CD4-positive, alpha-beta T cell treated with Interleukin-10 for 1 hour (primary cell): ENCODE results near the gene USP32.

ENCODE experiments used
- DNase-seq: peaks from one replicate; pipeline ENCODE4 v3.0.0-alpha.2; 2020

Gene USP32

GRCh38 chr17:60148373-60148772, 243.6 kb downstream of the USP32 start:
- no peak for DNase-seq

- no peak for DNase-seq
Measured at GRCh38 chr17:60147553-60148223, 244.2 kb downstream of the USP32 start.

GRCh38 chr17:60146206-60146605, 245.7 kb downstream of the USP32 start:
- DNase-seq, result no peak

GRCh38 chr17:60145006-60145935, 246.7 kb downstream of the USP32 start:
- DNase-seq, result no peak

GRCh38 chr17:60142872-60143499, 248.9 kb downstream of the USP32 start:
- peak; percentile 74 for DNase-seq

- no peak for DNase-seq
Measured at GRCh38 chr17:60141111-60142018, 250.6 kb downstream of the USP32 start.

GRCh38 chr17:60139438-60140285, 252.3 kb downstream of the USP32 start:
- peak; percentile 67 for DNase-seq

GRCh38 chr17:60138769-60139437, 253.0 kb downstream of the USP32 start:
- no peak for DNase-seq

- DNase-seq, result no peak
Measured at GRCh38 chr17:60137731-60138130, 254.2 kb downstream of the USP32 start.

GRCh38 chr17:60135951-60136666, 255.8 kb downstream of the USP32 start:
- no peak for DNase-seq

GRCh38 chr17:60135151-60135950, 256.6 kb downstream of the USP32 start:
- DNase-seq, result peak; percentile 82

GRCh38 chr17:60134396-60135150, 257.4 kb downstream of the USP32 start:
- peak; percentile 23 for DNase-seq

GRCh38 chr17:60130466-60130865, 261.5 kb downstream of the USP32 start:
- DNase-seq, result no peak

- DNase-seq, result no peak
Measured at GRCh38 chr17:60129164-60129563, 262.8 kb downstream of the USP32 start.
